ENCODE data around the gene ZNF768. TPM values are rescaled to one million over a fixed set of nuclear protein-coding genes. Genes with fewer than 3 reads are reported as not detected.

The ZNF768 gene
- total RNA-seq: 10 to 100 TPM; 19.8 to 64.8 (median 54.1) TPM

DNA sequence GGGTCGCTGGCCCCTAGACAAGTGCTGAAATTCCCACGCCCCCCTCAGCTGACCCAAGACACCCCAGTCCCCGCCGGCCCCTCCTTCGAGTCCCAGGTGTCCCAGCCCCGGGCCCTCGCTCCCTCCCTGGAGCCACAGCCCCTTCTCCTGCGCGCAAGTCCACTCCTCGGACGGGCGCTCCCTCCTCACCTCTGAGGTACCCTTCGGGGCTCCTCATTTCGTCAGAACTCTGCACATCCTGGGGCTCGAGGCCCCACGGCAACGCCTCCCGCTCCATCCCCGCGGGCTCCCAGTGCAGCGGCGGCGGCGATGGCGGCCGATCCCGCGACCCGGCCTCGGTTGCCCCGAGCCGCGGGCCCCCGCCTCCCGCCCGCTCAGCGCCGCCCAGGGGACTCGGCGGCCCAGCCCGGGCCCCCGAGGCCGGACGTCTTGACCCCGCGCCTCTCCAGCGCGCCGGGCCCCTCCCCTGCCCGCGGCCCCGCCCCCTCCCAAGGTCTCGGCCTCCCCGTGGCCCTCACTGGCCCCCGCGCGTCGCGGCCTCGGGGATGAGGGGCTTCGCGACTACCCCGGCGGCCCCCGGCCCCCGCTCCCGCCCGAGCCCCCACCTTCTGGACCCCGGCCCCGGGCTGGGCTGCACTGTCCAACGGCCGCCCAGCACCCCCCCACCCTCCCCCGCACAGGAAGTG is at the start of gene ZNF768:
TSS of gene ZNF768 (minus strand) at position 430 of the 686 bp plus-strand sequence. CDS start at position 277, 153 bp downstream.
- peak within 1 kb of the TSS; percentile 73 to 97 (median 89) for H3K4me3 ChIP-seq
- peak within 1 kb of the TSS; percentile 92 to 100 (median 98) for H3K27ac ChIP-seq
- H3K36me3 ChIP-seq: peaks cover 0 to 15% (median 0%) of the 10 kb centered on the region in 3 donors
- no peaks in the 10 kb centered on the region for H3K27me3 ChIP-seq
- H3K4me1 ChIP-seq: peaks cover 0 to 40% (median 2%) of the 10 kb centered on the region in 4 donors
- H3K9me3 ChIP-seq: no peaks in the 10 kb centered on the region
- peak in 2 of 3 donors; percentile 40 to 59 for DNase-seq
- TF ChIP-seq POLR2A (IDR thresholded peaks at IDR 0.05): peak in 1 of 2 donors; percentile 45
- TF ChIP-seq, protein P1, sequence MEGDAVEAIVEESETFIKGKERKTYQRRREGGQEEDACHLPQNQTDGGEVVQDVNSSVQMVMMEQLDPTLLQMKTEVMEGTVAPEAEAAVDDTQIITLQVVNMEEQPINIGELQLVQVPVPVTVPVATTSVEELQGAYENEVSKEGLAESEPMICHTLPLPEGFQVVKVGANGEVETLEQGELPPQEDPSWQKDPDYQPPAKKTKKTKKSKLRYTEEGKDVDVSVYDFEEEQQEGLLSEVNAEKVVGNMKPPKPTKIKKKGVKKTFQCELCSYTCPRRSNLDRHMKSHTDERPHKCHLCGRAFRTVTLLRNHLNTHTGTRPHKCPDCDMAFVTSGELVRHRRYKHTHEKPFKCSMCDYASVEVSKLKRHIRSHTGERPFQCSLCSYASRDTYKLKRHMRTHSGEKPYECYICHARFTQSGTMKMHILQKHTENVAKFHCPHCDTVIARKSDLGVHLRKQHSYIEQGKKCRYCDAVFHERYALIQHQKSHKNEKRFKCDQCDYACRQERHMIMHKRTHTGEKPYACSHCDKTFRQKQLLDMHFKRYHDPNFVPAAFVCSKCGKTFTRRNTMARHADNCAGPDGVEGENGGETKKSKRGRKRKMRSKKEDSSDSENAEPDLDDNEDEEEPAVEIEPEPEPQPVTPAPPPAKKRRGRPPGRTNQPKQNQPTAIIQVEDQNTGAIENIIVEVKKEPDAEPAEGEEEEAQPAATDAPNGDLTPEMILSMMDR (IDR thresholded peaks at IDR 0.05): no peak

DNA sequence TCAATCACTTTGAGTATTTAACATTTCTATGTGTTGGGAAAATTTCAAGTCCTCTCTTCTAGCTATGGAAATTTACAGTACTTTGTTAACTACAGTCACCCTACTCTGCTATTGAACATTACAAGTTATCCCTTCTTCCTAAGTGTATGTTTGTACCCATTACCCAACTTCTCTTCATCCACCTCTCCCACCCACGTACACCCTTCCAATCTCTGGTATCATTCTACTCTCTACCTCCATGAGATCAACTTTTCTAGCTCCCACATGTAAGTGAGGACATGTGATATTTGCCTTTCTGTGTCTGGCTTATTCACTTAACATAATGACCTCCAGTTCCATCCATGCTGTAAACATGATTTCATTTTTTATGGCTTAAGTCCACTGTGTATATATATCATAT is 48.3 kb upstream of the ZNF768 start:
- Histone ChIP-seq H3K4me1 (peaks cover 4 to 22% (median 7%) of the 10 kb centered on the region in 4 donors), H3K9me3 (no peaks in the 10 kb centered on the region), H3K27ac (no peak overlapping the region), H3K36me3 (peaks cover 0 to 19% (median 3%) of the 10 kb centered on the region in 3 donors), H3K4me3 (no peak overlapping the region), H3K27me3 (no peaks in the 10 kb centered on the region)
- no peak for DNase-seq
- TF ChIP-seq POLR2A (IDR thresholded peaks at IDR 0.05): no peak
- TF ChIP-seq, protein P1 (IDR thresholded peaks at IDR 0.05): no peak

DNA sequence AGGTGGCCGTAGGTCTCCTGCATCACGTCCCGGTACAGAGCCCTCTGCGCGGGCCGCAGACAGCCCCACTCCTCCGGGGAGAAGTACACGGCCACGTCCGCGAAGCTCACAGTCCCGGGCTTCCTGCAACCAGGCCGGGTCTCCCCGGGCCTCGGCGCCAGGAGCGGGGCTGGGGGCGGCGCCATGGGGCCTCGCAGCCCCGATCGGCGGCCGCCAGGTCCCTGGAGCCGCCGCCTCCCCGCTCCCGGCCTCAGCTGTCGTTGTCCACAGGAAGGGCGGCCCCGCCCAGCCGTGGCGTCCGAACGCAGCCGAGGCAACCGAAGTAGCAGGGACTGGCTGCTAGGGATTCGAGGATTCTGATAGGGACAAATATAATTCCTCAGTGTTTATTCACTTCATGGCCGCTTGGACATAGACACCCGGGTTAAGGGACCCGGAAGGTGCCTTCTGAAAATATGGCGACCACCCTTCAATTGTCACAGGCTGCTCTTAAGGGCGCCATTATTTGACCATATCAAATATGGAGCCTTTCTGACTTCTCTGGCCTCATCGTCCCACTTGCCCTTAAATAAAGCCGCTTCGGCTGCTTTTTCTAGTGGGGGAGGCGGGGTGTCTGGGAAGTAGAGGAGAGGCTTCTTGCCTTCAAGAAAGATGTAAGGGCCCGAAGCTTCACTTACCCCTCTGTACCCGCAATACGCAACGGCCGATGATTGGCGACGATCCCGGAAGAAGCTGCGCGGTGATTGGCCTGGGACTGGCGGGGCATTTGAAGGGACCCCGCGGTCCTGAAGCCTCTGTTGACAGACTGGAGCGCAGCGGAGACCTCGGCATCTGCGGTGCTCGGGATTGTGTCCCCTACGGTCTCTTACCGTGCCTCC is 45.3 kb upstream of the ZNF768 start, which contains the start of gene ZNF688:
TSS of gene ZNF688 (minus strand) at position 270 of the 878 bp plus-strand sequence. CDS start at position 185, 85 bp downstream.
- Histone ChIP-seq H3K36me3 (peaks cover 0 to 4% (median 0%) of the 10 kb centered on the region in 3 donors), H3K9me3 (no peaks in the 10 kb centered on the region), H3K4me1 (peaks cover 4 to 23% (median 14%) of the 10 kb centered on the region in 4 donors), H3K27ac (peak within 1 kb of the TSS; percentile 98 to 99 (median 98)), H3K4me3 (peak within 1 kb of the TSS; percentile 81 to 95 (median 86)), H3K27me3 (no peaks in the 10 kb centered on the region)
- peak; percentile 93 to 98 (median 94) for DNase-seq
- TF ChIP-seq POLR2A (IDR thresholded peaks at IDR 0.05): peak; percentile 53 to 66
- TF ChIP-seq, protein P1 (IDR thresholded peaks at IDR 0.05): peak in 1 of 6 experiments; percentile 20

DNA sequence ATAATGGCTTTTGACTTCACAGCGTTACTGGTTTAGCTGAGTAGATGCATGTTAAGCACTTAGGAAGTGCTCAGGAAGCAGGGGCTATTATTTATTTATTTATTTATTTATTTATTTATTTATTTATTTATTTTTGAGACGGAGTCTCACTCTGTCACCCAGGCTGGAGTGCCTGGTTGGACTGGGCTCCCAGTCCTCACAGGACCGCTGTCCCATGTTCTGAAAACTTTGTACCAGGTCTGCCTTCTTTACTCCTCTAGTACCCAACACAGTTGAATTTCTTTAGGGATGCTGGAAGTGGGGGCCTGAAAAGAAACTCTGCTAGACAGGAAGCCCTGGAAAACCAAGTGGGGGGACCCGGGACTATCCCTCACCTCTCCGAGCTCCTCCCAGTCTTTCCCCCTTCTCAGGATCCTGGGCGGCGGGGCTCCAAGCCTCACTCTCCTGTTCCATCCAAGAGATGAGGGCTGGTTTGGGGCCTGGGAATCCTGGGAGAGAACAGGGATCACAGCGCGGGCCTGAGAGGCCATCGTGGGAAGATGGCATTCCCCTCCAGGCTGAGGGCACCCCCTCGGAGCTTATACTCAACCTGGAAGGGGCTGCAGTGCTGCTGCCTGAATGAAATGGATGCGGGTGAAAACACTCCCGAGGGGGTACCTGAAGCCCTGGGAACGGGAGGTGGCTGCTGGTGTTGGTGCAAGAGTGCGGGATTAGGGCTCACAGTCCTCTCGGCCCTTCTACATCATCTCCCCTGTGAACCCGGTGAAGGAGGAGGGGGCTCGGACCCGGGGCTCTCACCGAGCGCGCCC is 44.5 kb upstream of the ZNF768 start:
- H3K27me3 ChIP-seq: no peaks in the 10 kb centered on the region
- no peaks in the 10 kb centered on the region for H3K9me3 ChIP-seq
- H3K27ac ChIP-seq: peak overlapping the region; percentile 98 to 99 (median 98)
- H3K4me1 ChIP-seq: peaks cover 4 to 23% (median 14%) of the 10 kb centered on the region in 4 donors
- peak overlapping the region; percentile 81 to 95 (median 86) for H3K4me3 ChIP-seq
- DNase-seq: no peak
- H3K36me3 ChIP-seq: peaks cover 0 to 3% (median 0%) of the 10 kb centered on the region in 3 donors
- TF ChIP-seq, protein P1 (IDR thresholded peaks at IDR 0.05): no peak
- no peak for TF ChIP-seq POLR2A (IDR thresholded peaks at IDR 0.05)
